Stomach (tissue), 9 donors: ENCODE measurements around the gene HEXD. TPM values are rescaled to one million over a fixed set of nuclear protein-coding genes. Genes with fewer than 3 reads are reported as not detected.

Experiments
- DNase-seq, 2 donors: peaks; one replicate each; pipeline versions ENCODE4 v3.0.0 to v3.0.0-alpha.2; 2013 to 2019
- H3K27ac ChIP-seq, 5 donors: fragments of 200-600 bp in 4 of 5; sonication (generic) in 4 of 5; one replicate each; pipeline ENCODE4 v1.5.1; 2013 to 2019; ENCODE audit warnings: mild to moderate bottlenecking in 1 of 5, moderate library complexity in 1 of 5
- H3K27me3 ChIP-seq, 3 donors: fragments of 200-600 bp; sonication (generic); one replicate each; pipeline ENCODE4 v1.5.1; 2017 to 2019; ENCODE audit warnings: mixed run types in 1 of 3
- H3K36me3 ChIP-seq, 4 donors: fragments of 200-600 bp; sonication (generic); 1 replicate in 3 of 4; 2 replicates in 1 of 4; pipeline ENCODE4 v1.5.1; 2016 to 2019
- H3K4me1 ChIP-seq, 4 donors: fragments of 200-600 bp; sonication (generic); one replicate each; pipeline ENCODE4 v1.5.1; 2016 to 2019
- H3K4me3 ChIP-seq, 4 donors: fragments of 200-600 bp; sonication (generic) in 3 of 4; one replicate each; pipeline ENCODE4 v1.5.1; 2016 to 2019; ENCODE audit warnings: mild to moderate bottlenecking in 1 of 4
- H3K9me3 ChIP-seq, 4 donors: fragments of 200-600 bp; sonication (generic); one replicate each; pipeline ENCODE4 v1.5.1; 2016 to 2019
- CTCF ChIP-seq, 7 experiments: fragments of 450-650 bp in 4 of 7; fragments of 200-600 bp in 3 of 7; sonication (generic) in 3 of 7; IDR thresholded peaks; one replicate each; pipeline ENCODE4 v1.5.1; 2016 to 2019; ENCODE audit warnings: antibody characterized with exemption in 7 of 7, control low read depth in 2 of 7, mild to moderate bottlenecking in 1 of 7
- EP300 ChIP-seq: sonication (generic); formaldehyde crosslinking; IDR thresholded peaks from one replicate; pipeline ENCODE4 v1.6.1; 2017; ENCODE audit warnings: antibody characterized with exemption
- POLR2A ChIP-seq, 4 donors: fragments of 450-650 bp; IDR thresholded peaks; one replicate each; pipeline ENCODE4 v1.6.1; 2016; ENCODE audit warnings: antibody characterized with exemption in 4 of 4, control low read depth in 2 of 4, mild to moderate bottlenecking in 1 of 4, moderate library complexity in 1 of 4
- POLR2AphosphoS5 ChIP-seq, 3 donors: sonication (generic); formaldehyde crosslinking; IDR thresholded peaks; one replicate each; pipeline ENCODE4 v1.6.1; 2016; ENCODE audit warnings: antibody characterized with exemption in 3 of 3
- WGBS, 5 donors: extraction: QIAGEN DNeasy Blood & Tissue Kit in 3 of 5; methylation state at CpG; one replicate each; pipeline versions ENCODE4 v1.1.5 to v1.1.7; 2013 to 2018; 5-methylcytosine and 5-hydroxymethylcytosine counted together
- intact Hi-C: fragments of 100-400 bp; cut with DNase I; formaldehyde crosslinking; loops from one replicate; pipeline ENCODE4 v1.15.1; 2023; ENCODE audit warnings: low total_unique reads
- polyA plus RNA-seq, 3 donors: library from polyadenylated mRNA; stranded (reverse); fragments of 200-250 nt; gene quantifications; one replicate each; pipeline ENCODE4 v1.2.3, GENCODE V29; 2013
- total RNA-seq, 5 donors: library from RNA; depleted of rRNA; stranded (reverse); fragments of >200 nt; gene quantifications; one replicate each; pipeline versions ENCODE4 v1.1.0 to v1.2.3, GENCODE V29; 2014 to 2016
- donor health status: healthy with polysubstance abuse.
- donor health status: Bipolar disorder and iron deficiency.
- donor health status: healthy.

HEXD gene
- total and polyA plus RNA-seq, 8 donors: 13.8 to 212 (median 102) TPM

GRCh38 chr17:82436601-82437324, 18.6 kb downstream of the HEXD start:
- WGBS, 5 donors: 68 to 81% (median 77%) methylated on average over 28 to 36 of the region's 36 CpGs
- TF ChIP-seq CTCF (IDR thresholded peaks at IDR 0.05) (no peak), POLR2A (IDR thresholded peaks at IDR 0.05) (no peak), POLR2AphosphoS5 (IDR thresholded peaks at IDR 0.05) (no peak), EP300 (no peak)

GRCh38 chr17:82437325-82437668, 19.1 kb downstream of the HEXD start:
- no peak for DNase-seq
- Histone ChIP-seq H3K27me3 (no peaks in the 10 kb centered on the region), H3K9me3 (no peaks in the 10 kb centered on the region), H3K36me3 (peaks cover 4 to 69% (median 61%) of the 10 kb centered on the region in 4 donors), H3K27ac (no peak overlapping the region), H3K4me3 (peak overlapping the region in 1 of 4 donors; percentile 3), H3K4me1 (peaks cover 0 to 21% (median 9%) of the 10 kb centered on the region in 4 donors)
- TF ChIP-seq POLR2AphosphoS5 (IDR thresholded peaks at IDR 0.05) (no peak), POLR2A (IDR thresholded peaks at IDR 0.05) (no peak), EP300 (no peak), CTCF (IDR thresholded peaks at IDR 0.05) (no peak)
- intact Hi-C loops: no loop called here
- WGBS, 5 donors: 90 to 92% (median 91%) methylated on average over 18 of the region's 18 CpGs; no CpG with 5 or more reads in 1 of the 5 donors

More at GRCh38 chr17:82436601-82437324, 18.6 kb downstream of the HEXD start:
- H3K27me3 ChIP-seq: no peaks in the 10 kb centered on the region
- peak in 1 of 2 donors; percentile 53 for DNase-seq
- peak overlapping the region in 1 of 4 donors; percentile 3 for H3K4me3 ChIP-seq
- no peak overlapping the region for H3K27ac ChIP-seq
- peaks cover 4 to 69% (median 58%) of the 10 kb centered on the region in 4 donors for H3K36me3 ChIP-seq
- no peaks in the 10 kb centered on the region for H3K9me3 ChIP-seq
- H3K4me1 ChIP-seq: peaks cover 0 to 21% (median 9%) of the 10 kb centered on the region in 4 donors
- intact Hi-C loops: no loop called here

GRCh38 chr17:82438401-82439193, 20.4 kb downstream of the HEXD start:
- no peak for DNase-seq
- peaks cover 16 to 80% (median 69%) of the 10 kb centered on the region in 4 donors for H3K36me3 ChIP-seq
- no peak overlapping the region for H3K27ac ChIP-seq
- WGBS, 5 donors: 83 to 90% (median 84%) methylated on average over 25 to 26 of the region's 26 CpGs
- peaks cover 0 to 21% (median 9%) of the 10 kb centered on the region in 4 donors for H3K4me1 ChIP-seq
- H3K27me3 ChIP-seq: no peaks in the 10 kb centered on the region
- intact Hi-C loops: no loop called here
- H3K9me3 ChIP-seq: no peaks in the 10 kb centered on the region
- TF ChIP-seq EP300 (no peak), CTCF (IDR thresholded peaks at IDR 0.05) (no peak), POLR2A (IDR thresholded peaks at IDR 0.05) (no peak), POLR2AphosphoS5 (IDR thresholded peaks at IDR 0.05) (no peak)
- no peak overlapping the region for H3K4me3 ChIP-seq

DNA sequence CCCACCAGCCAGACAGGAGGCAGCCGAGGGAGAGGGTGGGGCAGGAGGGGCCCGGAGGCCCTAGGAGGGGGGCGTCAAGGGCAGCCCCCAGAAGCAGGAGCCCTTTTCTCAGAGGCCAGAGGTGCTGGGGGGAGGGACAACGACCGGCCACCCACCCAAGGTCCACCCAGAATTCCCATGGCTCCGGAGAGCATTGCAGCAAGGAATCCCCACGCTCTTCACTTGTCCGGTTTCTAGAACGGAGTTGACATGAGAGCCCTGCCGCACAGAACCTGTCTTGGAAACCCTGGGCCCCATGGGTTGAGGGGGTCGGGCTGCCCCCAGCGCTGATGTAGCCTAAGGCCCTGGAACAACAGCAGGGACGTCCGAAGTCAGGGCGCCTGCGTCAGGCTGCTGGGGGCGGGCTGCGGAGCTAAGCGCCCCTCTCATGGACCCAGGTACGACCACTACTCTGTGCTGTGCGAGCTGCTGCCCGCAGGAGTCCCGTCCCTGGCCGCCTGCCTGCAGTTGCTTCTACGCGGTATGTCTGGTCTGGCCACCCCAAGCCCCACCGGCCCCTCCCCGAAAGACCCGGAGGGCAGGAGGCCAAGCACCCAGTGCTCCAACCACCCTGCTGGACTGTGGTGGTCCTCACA, 21.2 kb downstream of the HEXD start:
- H3K36me3 ChIP-seq: peaks cover 16 to 82% (median 70%) of the 10 kb centered on the region in 4 donors

More for the DNA sequence above, 21.2 kb downstream of the HEXD start:
- no peaks in the 10 kb centered on the region for H3K27me3 ChIP-seq
- 82 to 89% (median 88%) methylated on average over 9 to 29 of the region's 29 CpGs for WGBS, 5 donors
- TF ChIP-seq POLR2AphosphoS5 (IDR thresholded peaks at IDR 0.05): no peak
- no peak for TF ChIP-seq POLR2A (IDR thresholded peaks at IDR 0.05)
- TF ChIP-seq EP300: no peak
- no peak for TF ChIP-seq CTCF (IDR thresholded peaks at IDR 0.05)
- intact Hi-C loops: no loop called here
- no peaks in the 10 kb centered on the region for H3K9me3 ChIP-seq
- H3K27ac ChIP-seq: no peak overlapping the region
- H3K4me1 ChIP-seq: peaks cover 0 to 21% (median 7%) of the 10 kb centered on the region in 4 donors
- H3K4me3 ChIP-seq: no peak overlapping the region
- no peak for DNase-seq
